ENCODE results near the gene TUBA4B. TPM values are rescaled to one million over a fixed set of nuclear protein-coding genes. Genes with fewer than 3 reads are reported as not detected.

Gene TUBA4B
- total RNA-seq, 1 donor from 2014 or later = not detected

- H3K4me3 Mint-ChIP-seq = no peak overlapping the region
- peaks cover 7% of the 10 kb centered on the region for H3K4me1 Mint-ChIP-seq (ENCODE audit: unreplicated experiment)
- no peaks in the 10 kb centered on the region for H3K9me3 Mint-ChIP-seq
- H3K36me3 Mint-ChIP-seq = peaks cover 4% of the 10 kb centered on the region
- no peak for DNase-seq (ENCODE audit: extremely low spot score, unreplicated experiment)
- peaks cover 18% of the 10 kb centered on the region for H3K27me3 Mint-ChIP-seq
- no peak overlapping the region for H3K27ac Mint-ChIP-seq
- TF ChIP-seq CTCF (conservative IDR thresholded peaks at IDR 0.05) = no peak
Observed at GRCh38 chr2:219289537-219290361, 36.7 kb downstream of the TUBA4B start.

GRCh38 chr2:219290381-219291171 is 37.5 kb downstream of the TUBA4B start:
- Mint-ChIP-seq H3K4me3 (no peak overlapping the region), H3K4me1 (ENCODE audit: unreplicated experiment) (peaks cover 7% of the 10 kb centered on the region), H3K27me3 (peaks cover 24% of the 10 kb centered on the region), H3K36me3 (peaks cover 4% of the 10 kb centered on the region), H3K9me3 (no peaks in the 10 kb centered on the region), H3K27ac (no peak overlapping the region)
- no peak for DNase-seq (ENCODE audit: extremely low spot score, unreplicated experiment)
- no peak for TF ChIP-seq CTCF (conservative IDR thresholded peaks at IDR 0.05)

- no peak for TF ChIP-seq CTCF (conservative IDR thresholded peaks at IDR 0.05)
- no peak for DNase-seq (ENCODE audit: extremely low spot score, unreplicated experiment)
- Mint-ChIP-seq H3K4me1 (ENCODE audit: unreplicated experiment) (peaks cover 2% of the 10 kb centered on the region), H3K4me3 (no peak overlapping the region), H3K27me3 (peaks cover 31% of the 10 kb centered on the region), H3K27ac (no peak overlapping the region), H3K9me3 (no peaks in the 10 kb centered on the region), H3K36me3 (no peaks in the 10 kb centered on the region)
Observed at GRCh38 chr2:219291394-219291793, 38.4 kb downstream of the TUBA4B start.

GRCh38 chr2:219291910-219292490 is 39.0 kb downstream of the TUBA4B start:
- no peak for TF ChIP-seq CTCF (conservative IDR thresholded peaks at IDR 0.05)
- Mint-ChIP-seq H3K9me3 (no peaks in the 10 kb centered on the region), H3K4me1 (ENCODE audit: unreplicated experiment) (no peaks in the 10 kb centered on the region), H3K36me3 (no peaks in the 10 kb centered on the region), H3K4me3 (no peak overlapping the region), H3K27ac (no peak overlapping the region), H3K27me3 (peaks cover 31% of the 10 kb centered on the region)
- DNase-seq (ENCODE audit: extremely low spot score, unreplicated experiment) = no peak

- H3K27ac Mint-ChIP-seq = no peak overlapping the region
- H3K4me1 Mint-ChIP-seq (ENCODE audit: unreplicated experiment) = no peaks in the 10 kb centered on the region
- no peak overlapping the region for H3K4me3 Mint-ChIP-seq
- H3K36me3 Mint-ChIP-seq = no peaks in the 10 kb centered on the region
- DNase-seq (ENCODE audit: extremely low spot score, unreplicated experiment) = no peak
- H3K27me3 Mint-ChIP-seq = peaks cover 31% of the 10 kb centered on the region
- H3K9me3 Mint-ChIP-seq = no peaks in the 10 kb centered on the region
- no peak for TF ChIP-seq CTCF (conservative IDR thresholded peaks at IDR 0.05)
Observed at GRCh38 chr2:219292616-219293015, 39.6 kb downstream of the TUBA4B start.

All from type B pancreatic cell (in vitro differentiated cells).